IMR-90 (cell line): ENCODE results near the gene PLXNC1. TPM values are rescaled to one million over a fixed set of nuclear protein-coding genes. Genes with fewer than 3 reads are reported as not detected.

Experiments used
- ATAC-seq: fragments of 200-7000 bp; cut with Tn5 transposase; 2 replicates; pipeline ENCODE4 v1.9.1; 2020; ENCODE audit warnings: low read depth, mild to moderate bottlenecking, moderate library complexity
- BruUV-seq: library from RNA; stranded (reverse); fragments of 400-500 nt; replicated peaks from 2 replicates; lab custom pipeline; 2021; lab: Mats Ljungman, UMichigan
- CTCF ChIA-PET: fragments of 300-600 bp; formaldehyde crosslinking; extraction: SDS; loops from one replicate; lab custom pipeline; 2021; ENCODE audit warnings: antibody characterized with exemption; lab: Yijun Ruan, JAX
- POLR2A ChIA-PET: fragments of 300-600 bp; sonication (Branson Sonifier 250); formaldehyde crosslinking; loops from one replicate; lab custom pipeline; 2022; ENCODE audit warnings: antibody characterized with exemption; ENCODE audit not compliant: unreplicated experiment; lab: Charles Lee
- DNase-seq: peaks from one replicate; pipeline ENCODE4 v3.0.0; 2013
- H2AFZ ChIP-seq: replicated peaks from 2 replicates; pipeline ENCODE3; 2013; ENCODE audit warnings: low read length, mild to moderate bottlenecking; ENCODE audit not compliant: poor library complexity
- H2AK5ac ChIP-seq: 2 replicates; pipeline ENCODE4 v1.6.1; 2013; ENCODE audit warnings: low read depth, low read length, inconsistent platforms
- H2AK9ac ChIP-seq: replicated peaks from 2 replicates; pipeline ENCODE3; 2013; ENCODE audit warnings: mild to moderate bottlenecking, low read depth, low read length, moderate library complexity; ENCODE audit not compliant: poor library complexity
- H2BK120ac ChIP-seq: 2 replicates; pipeline ENCODE4 v1.6.1; 2013; ENCODE audit warnings: low read depth, low read length, inconsistent platforms
- H2BK15ac ChIP-seq: 3 replicates; pipeline ENCODE4 v1.6.1; 2013; ENCODE audit warnings: low read depth, low read length, inconsistent platforms
- H2BK20ac ChIP-seq: 2 replicates; pipeline ENCODE4 v1.6.1; 2013; ENCODE audit warnings: low read depth, mild to moderate bottlenecking, inconsistent platforms, low read length, moderate library complexity
- H2BK5ac ChIP-seq: 2 replicates; pipeline ENCODE4 v1.6.1; 2013; ENCODE audit warnings: mild to moderate bottlenecking, low read depth, low read length, inconsistent platforms; ENCODE audit not compliant: poor library complexity, severe bottlenecking
- H3K14ac ChIP-seq: replicated peaks from 2 replicates; pipeline ENCODE4 v1.6.1; 2013; ENCODE audit warnings: low read depth, low read length, inconsistent platforms
- H3K18ac ChIP-seq: 2 replicates; pipeline ENCODE4 v1.6.1; 2013; ENCODE audit warnings: low read depth, low read length, control low read depth
- H3K23ac ChIP-seq: 2 replicates; pipeline ENCODE4 v1.6.1; 2013; ENCODE audit warnings: low read depth, low read length, inconsistent platforms
- H3K27ac ChIP-seq: 2 replicates; pipeline ENCODE4 v1.5.1; 2013; ENCODE audit warnings: mild to moderate bottlenecking, control low read depth, low read length; ENCODE audit not compliant: insufficient read depth
- H3K27me3 ChIP-seq: 2 replicates; pipeline ENCODE4 v1.6.1; 2013; ENCODE audit warnings: low read length; ENCODE audit not compliant: control insufficient read depth, insufficient read depth
- H3K36me3 ChIP-seq: 2 replicates; pipeline ENCODE4 v1.6.1; 2013; ENCODE audit warnings: low read length, mixed read lengths; ENCODE audit not compliant: control insufficient read depth, insufficient read depth
- H3K4ac ChIP-seq: 2 replicates; pipeline ENCODE4 v1.6.1; 2013; ENCODE audit warnings: low read depth, low read length, inconsistent platforms
- H3K4me1 ChIP-seq: 2 replicates; pipeline ENCODE4 v1.6.1; 2013; ENCODE audit warnings: low read length, mixed read lengths; ENCODE audit not compliant: control insufficient read depth, insufficient read depth
- H3K4me2 ChIP-seq: 2 replicates; pipeline ENCODE4 v1.6.1; 2013; ENCODE audit warnings: low read depth, mild to moderate bottlenecking, control low read depth, low read length, moderate library complexity
- H3K4me3 ChIP-seq: 2 replicates; pipeline ENCODE4 v1.5.1; 2013; ENCODE audit warnings: low read depth, mild to moderate bottlenecking, control low read depth, low read length, moderate library complexity; ENCODE audit not compliant: insufficient read depth
- H3K56ac ChIP-seq: 2 replicates; pipeline ENCODE4 v1.6.1; 2013; ENCODE audit warnings: low read length, inconsistent platforms; ENCODE audit not compliant: insufficient read depth; ENCODE audit errors: extremely low read depth
- H3K79me1 ChIP-seq, 2 experiments: 2 replicates each; pipeline ENCODE4 v1.6.1; 2013; ENCODE audit warnings: low read length in 2 of 2, inconsistent platforms in 1 of 2, low read depth in 1 of 2
- H3K9ac ChIP-seq: 2 replicates; pipeline ENCODE4 v1.6.1; 2013; ENCODE audit warnings: low read depth, low read length, control low read depth
- H3K9me1 ChIP-seq: 2 replicates; pipeline ENCODE4 v1.6.1; 2013; ENCODE audit warnings: low read length, inconsistent platforms; ENCODE audit not compliant: insufficient read depth
- H3K9me3 ChIP-seq: 2 replicates; pipeline ENCODE4 v1.6.1; 2013; ENCODE audit warnings: low read length; ENCODE audit not compliant: control insufficient read depth, insufficient read depth
- H4K20me1 ChIP-seq: 2 replicates; pipeline ENCODE4 v1.6.1; 2013; ENCODE audit warnings: low read length, inconsistent platforms; ENCODE audit not compliant: insufficient read depth
- H4K5ac ChIP-seq: 2 replicates; pipeline ENCODE4 v1.6.1; 2013; ENCODE audit warnings: mild to moderate bottlenecking, low read depth, low read length, control low read depth
- H4K8ac ChIP-seq, 2 experiments: 2 replicates each; pipeline ENCODE4 v1.6.1; 2013; ENCODE audit warnings: low read depth in 2 of 2, low read length in 2 of 2, control low read depth in 1 of 2, inconsistent platforms in 1 of 2
- H4K91ac ChIP-seq: 2 replicates; pipeline ENCODE4 v1.6.1; 2013; ENCODE audit warnings: low read depth, low read length, inconsistent platforms; ENCODE audit not compliant: insufficient read depth
- CHD1 ChIP-seq: IDR thresholded peaks from 2 replicates; pipeline ENCODE4 v1.6.1; 2012; ENCODE audit warnings: low read depth, low read length, improper control_type of control experiment
- FOS ChIP-seq: fragments of 150-350 bp; IDR thresholded peaks from 2 replicates; pipeline ENCODE4 v1.6.1; 2016; ENCODE audit warnings: low read depth, low read length
- MAFK ChIP-seq: IDR thresholded peaks from 2 replicates; pipeline ENCODE4 v1.6.1; 2012; ENCODE audit warnings: low read depth, low read length, improper control_type of control experiment
- MAZ ChIP-seq: IDR thresholded peaks from 2 replicates; pipeline ENCODE4 v1.6.1; 2012; ENCODE audit warnings: low read depth, mild to moderate bottlenecking, low read length, improper control_type of control experiment, moderate library complexity, borderline replicate concordance
- POLR2A ChIP-seq: IDR thresholded peaks from 2 replicates; pipeline ENCODE4 v1.6.1; 2012; ENCODE audit warnings: mild to moderate bottlenecking, low read depth, low read length
- WGBS, 2 experiments: methylation state at CpG; one replicate each; pipeline versions ENCODE4 v1.1.5 to v1.1.7; 2013; ENCODE audit warnings: missing lambda C conversion rate in 2 of 2; ENCODE audit not compliant: insufficient read length in 1 of 2; ENCODE audit errors: extremely low coverage in 2 of 2; 5-methylcytosine and 5-hydroxymethylcytosine counted together
- dilution Hi-C: fragments of 300-500 bp; cut with HindIII; formaldehyde crosslinking; loops from one replicate; pipeline ENCODE4 v1.14.3; 2018; ENCODE audit warnings: low sequenced_read_pairs; ENCODE audit not compliant: unreplicated experiment
- in situ Hi-C: fragments of 300-500 bp; cut with MboI; formaldehyde crosslinking; loops from 3 replicates; pipeline ENCODE4 v1.14.3; 2019; ENCODE audit warnings: low sequenced_read_pairs, inconsistent platforms, mixed read lengths
- intact Hi-C: fragments of 100-400 bp; cut with micrococcal nuclease; formaldehyde crosslinking; loops from 2 replicates; pipeline ENCODE4 v1.10.0; 2022
- polyA plus RNA-seq, 3 experiments: library from polyadenylated mRNA; depleted of rRNA; stranded (reverse); fragments of >200 nt; gene quantifications; 2 replicates each; pipeline ENCODE4 v1.2.3, GENCODE V29; 2012; ENCODE audit warnings: low replicate concordance in 1 of 3
- total RNA-seq: library from RNA; depleted of rRNA; stranded (reverse); fragments of >200 nt; gene quantifications from 2 replicates; pipeline ENCODE4 v1.2.3, GENCODE V29; 2012

PLXNC1 gene
- total and polyA plus RNA-seq, 2 of the 4 experiments (the other 2 are of a cell fraction): 1.0 to 1.6 TPM

DNA sequence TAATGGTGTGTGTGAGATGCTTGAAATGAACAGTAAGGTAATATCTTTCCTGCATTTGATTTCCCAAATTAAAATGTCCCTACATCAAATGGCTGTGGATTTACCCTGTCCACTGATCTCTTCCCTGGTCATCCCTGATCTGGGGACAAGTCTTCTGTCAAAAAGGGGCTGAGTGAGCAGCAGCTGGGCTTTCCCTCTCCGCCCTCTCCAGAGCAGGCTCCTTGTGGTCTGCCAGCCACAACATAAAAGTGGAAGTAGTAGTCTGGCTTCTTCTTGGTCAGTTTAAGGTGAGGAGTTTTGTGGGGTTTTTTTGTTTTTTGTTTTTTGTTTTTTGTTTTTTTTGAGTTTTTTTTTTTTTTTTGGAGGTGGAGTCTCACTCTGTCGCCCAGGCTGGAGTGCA lies 25.2 kb upstream of the PLXNC1 start:
- Histone ChIP-seq H4K20me1 (no peaks in the 10 kb centered on the region), H4K91ac (no peak overlapping the region), H3K79me1 (no peaks in the 10 kb centered on the region), H3K27ac (no peak overlapping the region), H3K23ac (no peak overlapping the region), H2BK15ac (no peak overlapping the region), H3K27me3 (peaks cover 42% of the 10 kb centered on the region), H4K5ac (no peak overlapping the region), H3K36me3 (no peaks in the 10 kb centered on the region), H3K56ac (no peak overlapping the region), H3K9ac (no peak overlapping the region), H3K9me3 (no peaks in the 10 kb centered on the region), H3K4me3 (no peak overlapping the region), H3K18ac (no peak overlapping the region), H3K4me1 (no peaks in the 10 kb centered on the region), H3K9me1 (no peaks in the 10 kb centered on the region), H3K4ac (no peak overlapping the region), H2AK9ac (no peak overlapping the region), H2BK120ac (no peak overlapping the region), H3K14ac (no peak overlapping the region), H2AFZ (no peak overlapping the region), H2AK5ac (no peak overlapping the region), H3K4me2 (no peak overlapping the region), H2BK20ac (no peak overlapping the region), H4K8ac (no peak overlapping the region), H2BK5ac (no peak overlapping the region)
- intact Hi-C loops: no loop called here
- ChIA-PET CTCF (no interaction called here), POLR2A (no interaction called here)
- ATAC-seq (no peak), DNase-seq (no peak)
- dilution Hi-C loops: no loop called here
- BruUV-seq: no TSS peak
- TF ChIP-seq POLR2A: no peak
- TF ChIP-seq CHD1: no peak
- TF ChIP-seq MAFK: no peak
- TF ChIP-seq MAZ: no peak
- TF ChIP-seq FOS: no peak
- no CpG with 5 or more reads among the region's 2 CpGs for WGBS, 2 experiments
- in situ Hi-C loops: loop anchor here (25.0 kb wide), 1 partner anchor 1136 kb away; no protein-coding TSS in a partner anchor
